DOHH2 (cell line): ENCODE data around the gene FAM221B.

Experiments
- H3F3A ChIP-seq: fragments of 200-600 bp; sonication (generic), shearing (Covaris generic); 2 replicates; pipeline ENCODE4 v1.6.0; 2016; ENCODE audit warnings: antibody characterized with exemption, mild to moderate bottlenecking; ENCODE audit not compliant: control insufficient read depth, insufficient read depth
- H3K27ac ChIP-seq: fragments of 200-600 bp; sonication (generic); 2 replicates; pipeline ENCODE4 v1.5.1; 2014; ENCODE audit warnings: low read depth, mild to moderate bottlenecking, low read length, moderate library complexity
- H3K27me3 ChIP-seq: fragments of 200-600 bp; sonication (generic); 2 replicates; pipeline ENCODE4 v1.6.1; 2014; ENCODE audit warnings: mild to moderate bottlenecking, low read length, mixed read lengths; ENCODE audit not compliant: control insufficient read depth
- H3K36me3 ChIP-seq: fragments of 200-600 bp; sonication (generic); 2 replicates; pipeline ENCODE4 v1.6.1; 2014; ENCODE audit warnings: mild to moderate bottlenecking, low read length, moderate library complexity, mixed read lengths; ENCODE audit not compliant: control insufficient read depth
- H3K4me1 ChIP-seq: fragments of 200-600 bp; sonication (generic); 2 replicates; pipeline ENCODE4 v1.6.1; 2014; ENCODE audit warnings: mild to moderate bottlenecking, low read length, mixed read lengths; ENCODE audit not compliant: control insufficient read depth
- H3K4me2 ChIP-seq: fragments of 200-600 bp; sonication (generic); 2 replicates; pipeline ENCODE4 v1.6.0; 2014; ENCODE audit warnings: mild to moderate bottlenecking, low read length, moderate library complexity
- H3K4me3 ChIP-seq: fragments of 200-600 bp; sonication (generic); 2 replicates; pipeline ENCODE4 v1.5.1; 2014; ENCODE audit warnings: mild to moderate bottlenecking, low read length, mixed read lengths
- H3K79me2 ChIP-seq: fragments of 200-600 bp; sonication (generic); 2 replicates; pipeline ENCODE4 v1.6.1; 2014; ENCODE audit warnings: mild to moderate bottlenecking, low read length, mixed read lengths; ENCODE audit not compliant: control insufficient read depth
- H3K9me2 ChIP-seq: fragments of 200-600 bp; sonication (generic); replicated peaks from 2 replicates; pipeline ENCODE4 v1.6.1; 2014; ENCODE audit warnings: mild to moderate bottlenecking, low read length, mixed read lengths; ENCODE audit not compliant: control insufficient read depth
- H3K9me3 ChIP-seq: fragments of 200-600 bp; sonication (generic); 2 replicates; pipeline ENCODE4 v1.6.1; 2014; ENCODE audit warnings: antibody characterized with exemption, low read length, mixed read lengths; ENCODE audit not compliant: control insufficient read depth, insufficient read depth
- H4K20me1 ChIP-seq: fragments of 200-600 bp; sonication (generic); 2 replicates; pipeline ENCODE4 v1.6.0; 2014; ENCODE audit warnings: low read depth, mild to moderate bottlenecking, antibody characterized with exemption, low read length, moderate library complexity; ENCODE audit not compliant: control insufficient read depth, insufficient read depth
- EZH2phosphoT487 ChIP-seq: fragments of 200-600 bp; sonication (generic); IDR thresholded peaks from 2 replicates; pipeline ENCODE4 v1.6.1; 2017; ENCODE audit warnings: borderline replicate concordance, mild to moderate bottlenecking, antibody characterized with exemption, low read length, moderate library complexity, mixed read lengths
- TF ChIP-seq, protein P1 (sequence below): fragments of 200-600 bp; sonication (generic); IDR thresholded peaks from one replicate; pipeline ENCODE4 v1.5.1; 2014; ENCODE audit warnings: antibody characterized with exemption, mild to moderate bottlenecking, low read depth, low read length; ENCODE audit not compliant: poor library complexity, severe bottlenecking

The FAM221B gene

DNA sequence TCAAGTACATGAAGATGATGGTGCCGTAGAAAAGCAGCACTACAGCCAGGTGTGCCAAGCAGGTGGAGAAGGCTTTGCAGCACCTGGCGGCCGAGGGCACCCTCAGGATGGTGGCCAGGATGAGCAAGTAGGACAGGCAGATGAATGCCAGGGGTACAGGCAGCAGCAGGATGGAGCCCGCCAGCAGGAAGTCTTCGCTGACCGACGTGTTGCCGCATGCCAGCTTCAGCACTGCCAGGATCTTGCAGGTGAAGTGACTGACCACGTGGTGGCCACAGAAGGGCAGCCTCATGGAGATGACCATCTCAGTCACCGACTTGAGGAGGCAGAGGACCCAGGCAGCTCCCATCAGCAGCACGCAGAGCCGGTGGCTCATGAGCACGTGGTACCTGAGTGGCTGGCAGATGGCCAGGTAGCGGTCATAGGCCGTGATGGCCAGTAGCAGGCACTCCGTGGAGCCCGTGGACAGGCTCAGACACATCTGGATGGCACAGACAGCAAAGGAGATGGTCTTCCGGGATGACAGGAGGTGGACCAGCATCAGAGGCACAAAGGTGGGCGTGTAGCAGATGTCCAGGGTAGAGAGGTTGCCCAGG lies 41.2 kb upstream of the FAM221B start:
- no peaks in the 10 kb centered on the region for H3F3A ChIP-seq
- peaks cover 8% of the 10 kb centered on the region; the same call in 1 of the 2 replicates for H3K27me3 ChIP-seq
- TF ChIP-seq, protein P1, sequence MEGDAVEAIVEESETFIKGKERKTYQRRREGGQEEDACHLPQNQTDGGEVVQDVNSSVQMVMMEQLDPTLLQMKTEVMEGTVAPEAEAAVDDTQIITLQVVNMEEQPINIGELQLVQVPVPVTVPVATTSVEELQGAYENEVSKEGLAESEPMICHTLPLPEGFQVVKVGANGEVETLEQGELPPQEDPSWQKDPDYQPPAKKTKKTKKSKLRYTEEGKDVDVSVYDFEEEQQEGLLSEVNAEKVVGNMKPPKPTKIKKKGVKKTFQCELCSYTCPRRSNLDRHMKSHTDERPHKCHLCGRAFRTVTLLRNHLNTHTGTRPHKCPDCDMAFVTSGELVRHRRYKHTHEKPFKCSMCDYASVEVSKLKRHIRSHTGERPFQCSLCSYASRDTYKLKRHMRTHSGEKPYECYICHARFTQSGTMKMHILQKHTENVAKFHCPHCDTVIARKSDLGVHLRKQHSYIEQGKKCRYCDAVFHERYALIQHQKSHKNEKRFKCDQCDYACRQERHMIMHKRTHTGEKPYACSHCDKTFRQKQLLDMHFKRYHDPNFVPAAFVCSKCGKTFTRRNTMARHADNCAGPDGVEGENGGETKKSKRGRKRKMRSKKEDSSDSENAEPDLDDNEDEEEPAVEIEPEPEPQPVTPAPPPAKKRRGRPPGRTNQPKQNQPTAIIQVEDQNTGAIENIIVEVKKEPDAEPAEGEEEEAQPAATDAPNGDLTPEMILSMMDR, result no peak
- TF ChIP-seq EZH2phosphoT487, result no peak
- H3K27ac ChIP-seq, result no peak overlapping the region
- H3K9me3 ChIP-seq, result no peaks in the 10 kb centered on the region
- H3K9me2 ChIP-seq, result no peaks in the 10 kb centered on the region
- H3K4me2 ChIP-seq, result no peak overlapping the region
- H3K36me3 ChIP-seq, result no peaks in the 10 kb centered on the region
- no peaks in the 10 kb centered on the region for H4K20me1 ChIP-seq
- H3K4me3 ChIP-seq, result no peak overlapping the region
- H3K79me2 ChIP-seq, result no peaks in the 10 kb centered on the region
- no peaks in the 10 kb centered on the region for H3K4me1 ChIP-seq

DNA sequence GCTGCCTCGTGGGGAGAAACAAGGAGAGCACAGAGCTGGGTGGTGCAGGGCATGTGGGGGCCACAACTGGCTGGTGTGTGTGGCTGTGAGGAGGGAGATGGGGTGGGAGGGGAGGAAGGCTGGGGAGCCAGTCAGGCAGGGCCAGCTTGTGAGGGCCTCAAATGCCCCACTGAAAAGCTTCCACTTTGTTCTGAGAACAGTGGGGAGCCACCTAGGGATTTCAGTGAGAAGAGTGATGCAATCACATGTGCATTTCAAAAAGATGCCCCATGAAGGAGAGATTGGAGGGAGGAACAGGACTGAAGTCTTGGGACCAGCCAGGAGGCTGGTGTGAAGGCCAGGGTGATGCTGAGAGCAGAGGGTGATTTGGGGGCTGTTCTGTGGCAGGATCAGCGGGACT lies 40.4 kb upstream of the FAM221B start:
- TF ChIP-seq, protein P1, result no peak
- no peak for TF ChIP-seq EZH2phosphoT487
- no peaks in the 10 kb centered on the region for H3K9me2 ChIP-seq
- H3K4me2 ChIP-seq, result no peak overlapping the region
- H3K27me3 ChIP-seq, result peaks cover 8% of the 10 kb centered on the region; the same call in 1 of the 2 replicates
- H4K20me1 ChIP-seq, result no peaks in the 10 kb centered on the region
- H3K4me3 ChIP-seq, result no peak overlapping the region
- no peaks in the 10 kb centered on the region for H3K79me2 ChIP-seq
- no peaks in the 10 kb centered on the region for H3K9me3 ChIP-seq
- no peaks in the 10 kb centered on the region for H3F3A ChIP-seq
- H3K36me3 ChIP-seq, result no peaks in the 10 kb centered on the region
- H3K27ac ChIP-seq, result no peak overlapping the region
- H3K4me1 ChIP-seq, result no peaks in the 10 kb centered on the region

DNA sequence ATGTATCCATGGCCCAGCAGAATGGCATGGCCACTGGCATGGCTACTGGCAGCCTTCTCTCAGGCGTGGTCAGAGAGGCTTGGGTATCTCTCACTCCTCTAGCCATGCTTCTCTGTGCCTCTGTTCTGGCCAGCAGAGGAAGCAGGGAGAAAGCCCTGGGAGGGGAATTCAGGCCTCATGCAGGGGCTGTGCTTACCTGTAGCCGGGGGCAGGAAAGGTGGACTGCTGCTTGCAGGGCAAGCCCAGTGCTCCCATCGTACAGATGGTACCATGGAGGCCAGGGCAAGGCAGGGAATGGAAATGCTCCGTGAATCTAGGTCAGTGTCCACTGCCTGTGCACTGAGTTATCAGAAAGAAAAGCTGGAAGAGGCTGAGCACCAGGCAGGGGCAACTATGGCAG lies 39.0 kb upstream of the FAM221B start:
- TF ChIP-seq EZH2phosphoT487, result no peak
- TF ChIP-seq, protein P1, result no peak
- no peaks in the 10 kb centered on the region for H3F3A ChIP-seq
- H3K9me3 ChIP-seq, result no peaks in the 10 kb centered on the region
- H4K20me1 ChIP-seq, result no peaks in the 10 kb centered on the region
- no peak overlapping the region for H3K27ac ChIP-seq
- peaks cover 2% of the 10 kb centered on the region; the same call in 1 of the 2 replicates for H3K27me3 ChIP-seq
- no peaks in the 10 kb centered on the region for H3K4me1 ChIP-seq
- no peaks in the 10 kb centered on the region for H3K9me2 ChIP-seq
- H3K36me3 ChIP-seq, result no peaks in the 10 kb centered on the region
- H3K4me3 ChIP-seq, result no peak overlapping the region
- H3K79me2 ChIP-seq, result no peaks in the 10 kb centered on the region
- no peak overlapping the region for H3K4me2 ChIP-seq
